Endodermal cell (in vitro differentiated cells): ENCODE results near the gene BMF. TPM values are rescaled to one million over a fixed set of nuclear protein-coding genes. Genes with fewer than 3 reads are reported as not detected.

Source experiments
- DNase-seq: peaks from one replicate; pipeline ENCODE4 v3.0.0-alpha.2; 2017
- H3K27ac ChIP-seq: 2 replicates; pipeline ENCODE4 v1.5.1; 2013; ENCODE audit warnings: mild to moderate bottlenecking, low read depth, low read length, moderate library complexity
- H3K27me3 ChIP-seq: 2 replicates; pipeline ENCODE4 v1.6.1; 2013; ENCODE audit warnings: mild to moderate bottlenecking, low read length, moderate library complexity; ENCODE audit not compliant: insufficient read depth, control insufficient read depth, poor library complexity, severe bottlenecking
- H3K36me3 ChIP-seq: 2 replicates; pipeline ENCODE4 v1.7.0; 2013; ENCODE audit warnings: mild to moderate bottlenecking, low read length, moderate library complexity; ENCODE audit not compliant: control insufficient read depth, insufficient read depth
- H3K4me1 ChIP-seq: one replicate; pipeline ENCODE4 v1.7.0; 2013; ENCODE audit warnings: low read length; ENCODE audit not compliant: control insufficient read depth, insufficient read depth
- H3K4me3 ChIP-seq: 2 replicates; pipeline ENCODE4 v1.5.1; 2013; ENCODE audit warnings: mild to moderate bottlenecking, low read length, moderate library complexity
- H3K9ac ChIP-seq: 2 replicates; pipeline ENCODE4 v1.6.1; 2013; ENCODE audit warnings: mild to moderate bottlenecking, low read length, moderate library complexity; ENCODE audit not compliant: poor library complexity, severe bottlenecking; ENCODE audit errors: extremely low read depth
- H3K9me3 ChIP-seq: 2 replicates; pipeline ENCODE4 v1.6.1; 2013; ENCODE audit warnings: mild to moderate bottlenecking, low read length, moderate library complexity; ENCODE audit not compliant: control insufficient read depth
- H3K27ac Mint-ChIP-seq: 2 replicates; pipeline ENCODE4 v1.8.0; 2020; ENCODE audit warnings: mixed read lengths
- H3K27me3 Mint-ChIP-seq: 2 replicates; pipeline ENCODE4 v1.8.0; 2021; ENCODE audit warnings: mild to moderate bottlenecking, mixed read lengths; ENCODE audit not compliant: insufficient read depth
- H3K36me3 Mint-ChIP-seq: 2 replicates; pipeline ENCODE4 v1.8.0; 2020; ENCODE audit warnings: low read depth, mixed read lengths
- H3K4me1 Mint-ChIP-seq: 2 replicates; pipeline ENCODE4 v1.8.0; 2020; ENCODE audit warnings: mixed read lengths
- H3K4me3 Mint-ChIP-seq: 2 replicates; pipeline ENCODE4 v1.8.0; 2020; ENCODE audit warnings: mild to moderate bottlenecking, moderate library complexity, mixed read lengths
- H3K9me3 Mint-ChIP-seq: 2 replicates; pipeline ENCODE4 v1.8.0; 2020; ENCODE audit warnings: mild to moderate bottlenecking, mixed read lengths
- CTCF ChIP-seq: fragments of 200-600 bp; sonication (generic); conservative IDR thresholded peaks from 2 replicates; pipeline ENCODE4 v1.5.0; 2021; ENCODE audit warnings: antibody characterized with exemption, mild to moderate bottlenecking
- WGBS, 2 experiments: methylation state at CpG; one replicate each; pipeline versions ENCODE4 v1.1.5 to v1.1.7; 2013; ENCODE audit warnings: missing lambda C conversion rate in 2 of 2, mixed read lengths in 1 of 2; ENCODE audit not compliant: insufficient coverage in 1 of 2, insufficient read length in 1 of 2; 5-methylcytosine and 5-hydroxymethylcytosine counted together
- total RNA-seq, 2 donors: library from RNA; stranded (reverse); fragmentation: NEBNext Ultra II Directional in 1 of 2; extraction: Animal tissue kit (Norgen Biotek cat#: 25700) in 1 of 2; gene quantifications; 2 replicates in 1 of 2; 3 replicates in 1 of 2; pipeline ENCODE4 v1.2.1, GENCODE V29; 2021

The BMF gene
- total RNA-seq, 2 donors from 2014 or later: 48.3 to 53.5 TPM

- no peaks in the 10 kb centered on the region for H3K36me3 ChIP-seq
- Mint-ChIP-seq H3K4me3 (no peak overlapping the region), H3K4me1 (peaks cover 13% of the 10 kb centered on the region), H3K27ac (no peak overlapping the region), H3K9me3 (peaks cover 5% of the 10 kb centered on the region), H3K36me3 (peaks cover 6% of the 10 kb centered on the region), H3K27me3 (no peaks in the 10 kb centered on the region)
- TF ChIP-seq CTCF: peak; percentile 59
- H3K9ac ChIP-seq: no peak overlapping the region
- H3K27ac ChIP-seq: no peak overlapping the region
- no peak overlapping the region for H3K4me3 ChIP-seq
- H3K4me1 ChIP-seq: peaks cover 9% of the 10 kb centered on the region
- no peaks in the 10 kb centered on the region for H3K9me3 ChIP-seq
- no peaks in the 10 kb centered on the region for H3K27me3 ChIP-seq
- 92 to 94% methylated on average over 25 to 34 of the region's 34 CpGs for WGBS, 2 experiments
- DNase-seq: peak; percentile 59
Observed at GRCh38 chr15:40072216-40072990, 36.3 kb downstream of the BMF start.

GRCh38 chr15:40070608-40071218, 38.0 kb downstream of the BMF start:
- Histone ChIP-seq H3K4me1 (peaks cover 9% of the 10 kb centered on the region), H3K4me3 (no peak overlapping the region), H3K27me3 (no peaks in the 10 kb centered on the region), H3K9me3 (no peaks in the 10 kb centered on the region), H3K27ac (no peak overlapping the region), H3K36me3 (no peaks in the 10 kb centered on the region), H3K9ac (no peak overlapping the region)
- no peak for DNase-seq
- H3K27me3 Mint-ChIP-seq: no peaks in the 10 kb centered on the region
- H3K27ac Mint-ChIP-seq: no peak overlapping the region
- peaks cover 17% of the 10 kb centered on the region for H3K4me1 Mint-ChIP-seq
- 84 to 98% methylated on average over 6 to 8 of the region's 8 CpGs for WGBS, 2 experiments
- no peak overlapping the region for H3K4me3 Mint-ChIP-seq
- peaks cover 5% of the 10 kb centered on the region for H3K9me3 Mint-ChIP-seq
- peaks cover 6% of the 10 kb centered on the region for H3K36me3 Mint-ChIP-seq
- TF ChIP-seq CTCF: no peak

- Histone ChIP-seq H3K27ac (peak overlapping the region; percentile 83), H3K9me3 (no peaks in the 10 kb centered on the region), H3K27me3 (no peaks in the 10 kb centered on the region), H3K4me1 (peaks cover 9% of the 10 kb centered on the region), H3K4me3 (no peak overlapping the region), H3K9ac (no peak overlapping the region), H3K36me3 (no peaks in the 10 kb centered on the region)
- WGBS, 2 experiments: 80 to 85% methylated on average over 1 to 5 of the region's 5 CpGs
- DNase-seq: peak; percentile 54
- H3K4me1 Mint-ChIP-seq: peaks cover 17% of the 10 kb centered on the region
- no peak overlapping the region for H3K4me3 Mint-ChIP-seq
- H3K27ac Mint-ChIP-seq: peak overlapping the region; percentile 86
- peaks cover 5% of the 10 kb centered on the region for H3K9me3 Mint-ChIP-seq
- TF ChIP-seq CTCF: no peak
- H3K27me3 Mint-ChIP-seq: no peaks in the 10 kb centered on the region
- peaks cover 6% of the 10 kb centered on the region for H3K36me3 Mint-ChIP-seq
Observed at GRCh38 chr15:40070166-40070557, 38.5 kb downstream of the BMF start.
